A549 (cell line): ENCODE results near the gene AQP5.

Source experiments
- BCL3 ChIP-seq: fragments of >200 bp; sonication (Bioruptor Twin); formaldehyde crosslinking; IDR thresholded peaks from 3 replicates; pipeline ENCODE4 v1.6.1; 2016
- CHD2 ChIP-seq: fragments of 150-350 bp; IDR thresholded peaks from 2 replicates; pipeline ENCODE4 v1.6.1; 2014; ENCODE audit warnings: low read length; ENCODE audit not compliant: partially characterized antibody
- CTCF ChIP-seq: fragments of >200 bp; sonication (Bioruptor Twin); formaldehyde crosslinking; IDR thresholded peaks from 3 replicates; pipeline ENCODE4 v1.5.1; 2016
- EP300 ChIP-seq, 2 experiments: fragments of >200 bp; sonication (Bioruptor Twin); formaldehyde crosslinking; IDR thresholded peaks; 2 replicates in 1 of 2; 3 replicates in 1 of 2; pipeline ENCODE4 v1.6.1; 2016 to 2017
- MAZ ChIP-seq: fragments of 150-350 bp; IDR thresholded peaks from 2 replicates; pipeline ENCODE4 v1.6.1; 2014; ENCODE audit warnings: antibody characterized with exemption, low read depth, low read length, borderline replicate concordance
- POLR2A ChIP-seq: IDR thresholded peaks from 2 replicates; pipeline ENCODE4 v1.6.1; 2012; ENCODE audit warnings: mild to moderate bottlenecking, low read length
- RAD21 ChIP-seq, 2 experiments: fragments of >200 bp in 1 of 2; sonication (Bioruptor Twin) in 1 of 2; formaldehyde crosslinking in 1 of 2; IDR thresholded peaks in 1 of 2; conservative IDR thresholded peaks in 1 of 2; 2 replicates in 1 of 2; 3 replicates in 1 of 2; pipeline ENCODE4 v1.6.1; 2012 to 2018; ENCODE audit warnings: inconsistent platforms in 1 of 2
- REST ChIP-seq: fragments of 200-600 bp; sonication (generic); IDR thresholded peaks from 2 replicates; pipeline ENCODE4 v1.6.1; 2016; ENCODE audit warnings: antibody characterized with exemption, mild to moderate bottlenecking, moderate library complexity
- ZNF302 ChIP-seq: fragments of 250-450 bp; sonication (Bioruptor Pico); IDR thresholded peaks from 2 replicates; pipeline ENCODE4 v1.9.0; 2021; ENCODE audit warnings: inconsistent platforms, mild to moderate bottlenecking, moderate library complexity
- TF ChIP-seq, protein P1 (sequence below): IDR thresholded peaks from 2 replicates; pipeline ENCODE4 v1.6.1; 2012

DNA sequence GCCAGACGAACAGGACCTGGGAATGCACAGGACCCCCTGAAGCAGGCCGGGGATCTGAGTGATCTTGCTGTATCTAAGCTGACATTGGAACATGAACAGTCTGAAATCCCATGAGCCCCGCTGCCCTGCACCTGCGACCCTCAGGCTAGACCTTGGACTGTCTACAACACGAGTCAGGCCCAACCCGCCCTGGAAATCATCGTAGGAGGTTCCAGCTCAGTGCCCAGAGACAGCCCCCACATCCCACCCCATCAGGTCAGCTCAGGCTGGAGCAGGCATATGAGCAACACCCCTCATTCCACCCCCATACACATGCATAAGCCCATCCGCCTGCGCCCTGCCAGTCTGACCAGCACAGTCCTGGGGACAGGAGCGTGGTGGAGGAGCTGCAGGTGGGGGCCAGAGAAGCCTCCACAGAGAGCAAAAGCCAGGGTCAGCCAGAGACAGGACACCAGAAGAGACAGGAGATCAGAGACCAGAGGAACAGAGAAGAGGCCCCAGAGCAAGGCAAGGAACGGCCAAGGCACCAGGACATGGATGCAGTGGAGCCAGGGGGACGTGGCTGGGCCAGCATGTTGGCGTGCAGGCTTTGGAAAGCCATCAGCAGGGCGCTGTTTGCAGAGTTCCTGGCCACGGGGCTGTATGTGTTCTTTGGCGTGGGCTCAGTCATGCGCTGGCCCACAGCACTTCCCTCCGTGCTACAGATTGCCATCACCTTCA is 11.1 kb downstream of the AQP5 start, which contains the start of gene AQP6:
- TF ChIP-seq MAZ (no peak), REST (no peak), CTCF (no peak), POLR2A (no peak), ZNF302 (CRISPR knock-in tag) (no peak), BCL3 (no peak), EP300 (IDR thresholded peaks at IDR 0.05) (no peak), CHD2 (no peak), RAD21 (conservative IDR thresholded peaks at IDR 0.05 in 1 of 2, IDR thresholded peaks at IDR 0.05 in 1 of 2) (no peak)
- TF ChIP-seq, protein P1, sequence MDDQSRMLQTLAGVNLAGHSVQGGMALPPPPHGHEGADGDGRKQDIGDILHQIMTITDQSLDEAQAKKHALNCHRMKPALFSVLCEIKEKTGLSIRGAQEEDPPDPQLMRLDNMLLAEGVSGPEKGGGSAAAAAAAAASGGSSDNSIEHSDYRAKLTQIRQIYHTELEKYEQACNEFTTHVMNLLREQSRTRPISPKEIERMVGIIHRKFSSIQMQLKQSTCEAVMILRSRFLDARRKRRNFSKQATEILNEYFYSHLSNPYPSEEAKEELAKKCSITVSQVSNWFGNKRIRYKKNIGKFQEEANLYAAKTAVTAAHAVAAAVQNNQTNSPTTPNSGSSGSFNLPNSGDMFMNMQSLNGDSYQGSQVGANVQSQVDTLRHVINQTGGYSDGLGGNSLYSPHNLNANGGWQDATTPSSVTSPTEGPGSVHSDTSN, result no peak
